Fibroblast of the conjunctiva (primary cell): ENCODE results near the gene ZNF536.
"Not testable (repeated sequence)": the region's sequence is repeated elsewhere in the genome, so short reads cannot be mapped to it uniquely, and the experiment has no call there.

ENCODE experiments used
- DNase-seq: peaks from one replicate; pipeline ENCODE4 v3.0.0-alpha.2; 2010; ENCODE audit warnings: low read depth

Gene ZNF536

GRCh38 chr19:30388819-30389218, 16.6 kb downstream of the ZNF536 start:
- DNase-seq: no peak

DNA sequence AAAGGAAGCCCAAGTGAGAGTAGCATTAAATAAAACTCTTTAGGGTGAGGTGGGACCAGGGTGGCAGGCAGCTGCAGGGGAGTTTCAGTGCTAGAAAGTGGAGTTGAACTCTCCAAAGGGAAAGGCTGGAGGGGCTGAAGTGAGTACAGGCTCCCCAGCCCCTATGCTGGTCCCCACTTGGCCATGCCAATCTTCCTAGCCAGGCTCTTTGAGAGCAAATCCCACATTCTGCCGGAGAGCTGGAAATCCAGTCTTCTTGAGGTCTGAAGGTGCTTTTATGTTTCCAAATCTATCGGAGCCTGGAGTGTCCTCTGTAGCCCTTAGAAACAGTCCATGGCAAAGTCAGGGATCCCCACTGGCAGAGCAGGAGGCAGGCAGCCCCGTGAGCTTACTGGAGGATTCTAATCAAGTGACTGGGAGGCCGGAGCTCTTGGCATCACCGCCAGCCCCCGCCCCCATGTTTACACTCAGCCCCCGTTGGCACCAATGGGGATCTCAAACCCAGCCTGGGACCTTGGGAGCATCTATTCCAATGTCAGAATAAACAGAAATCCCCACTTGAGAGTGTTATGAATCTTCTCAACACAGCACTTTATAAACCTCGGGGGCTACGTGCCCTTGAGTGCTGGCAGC, 18.3 kb downstream of the ZNF536 start:
- no peak for DNase-seq

GRCh38 chr19:30391052-30391451, 18.9 kb downstream of the ZNF536 start:
- no peak for DNase-seq

DNA sequence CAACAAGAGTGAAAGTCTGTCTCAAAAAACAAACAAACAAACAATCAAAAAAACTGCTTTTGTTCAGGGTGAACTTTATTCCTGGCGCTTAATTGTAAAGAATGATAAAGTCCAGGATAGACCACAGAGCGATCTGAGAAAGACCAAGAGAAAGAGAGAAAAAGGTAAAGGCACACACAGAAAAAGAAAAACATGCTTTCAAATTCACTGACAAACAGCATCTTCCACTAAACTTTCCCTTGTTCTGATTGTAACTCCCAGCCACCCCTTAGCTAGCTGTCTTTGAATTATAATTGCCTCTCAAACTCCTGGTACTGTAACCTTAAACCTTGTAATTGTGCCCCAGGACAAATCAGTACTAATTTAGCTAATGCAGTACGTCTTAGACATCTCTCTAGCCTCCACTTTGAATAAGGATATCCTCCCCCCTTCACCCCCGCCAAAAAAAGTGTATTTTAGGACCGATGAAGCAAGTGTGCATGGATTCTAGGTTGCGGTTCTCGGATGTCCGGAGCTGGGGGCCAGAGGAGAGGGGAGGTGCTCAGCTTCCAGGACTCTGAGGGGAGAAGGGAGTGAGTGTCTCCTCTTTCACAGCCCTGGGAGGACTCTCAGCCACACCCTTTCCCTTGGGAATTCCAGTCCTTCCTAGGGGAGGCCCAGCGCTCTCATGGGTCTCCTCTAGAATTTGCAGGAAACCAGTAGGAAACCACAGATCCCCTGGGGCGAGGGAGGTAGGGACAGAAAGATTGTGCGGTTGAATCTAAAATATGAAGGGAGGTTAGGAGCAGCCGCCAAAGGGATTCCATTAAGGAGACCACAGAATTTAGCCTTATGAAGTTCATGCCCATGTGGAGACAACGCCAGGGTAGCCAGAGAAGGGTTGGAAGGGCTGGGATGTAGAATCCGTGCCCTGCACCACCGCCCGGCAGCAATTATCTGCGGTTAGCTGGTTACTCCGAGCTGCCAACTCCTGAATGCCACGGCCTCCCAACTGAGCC, 19.7 kb downstream of the ZNF536 start:
- DNase-seq: no peak

- no peak for DNase-seq
These were observed 20.9 kb downstream of the ZNF536 start for GRCh38 chr19:30393046-30393445.

DNA sequence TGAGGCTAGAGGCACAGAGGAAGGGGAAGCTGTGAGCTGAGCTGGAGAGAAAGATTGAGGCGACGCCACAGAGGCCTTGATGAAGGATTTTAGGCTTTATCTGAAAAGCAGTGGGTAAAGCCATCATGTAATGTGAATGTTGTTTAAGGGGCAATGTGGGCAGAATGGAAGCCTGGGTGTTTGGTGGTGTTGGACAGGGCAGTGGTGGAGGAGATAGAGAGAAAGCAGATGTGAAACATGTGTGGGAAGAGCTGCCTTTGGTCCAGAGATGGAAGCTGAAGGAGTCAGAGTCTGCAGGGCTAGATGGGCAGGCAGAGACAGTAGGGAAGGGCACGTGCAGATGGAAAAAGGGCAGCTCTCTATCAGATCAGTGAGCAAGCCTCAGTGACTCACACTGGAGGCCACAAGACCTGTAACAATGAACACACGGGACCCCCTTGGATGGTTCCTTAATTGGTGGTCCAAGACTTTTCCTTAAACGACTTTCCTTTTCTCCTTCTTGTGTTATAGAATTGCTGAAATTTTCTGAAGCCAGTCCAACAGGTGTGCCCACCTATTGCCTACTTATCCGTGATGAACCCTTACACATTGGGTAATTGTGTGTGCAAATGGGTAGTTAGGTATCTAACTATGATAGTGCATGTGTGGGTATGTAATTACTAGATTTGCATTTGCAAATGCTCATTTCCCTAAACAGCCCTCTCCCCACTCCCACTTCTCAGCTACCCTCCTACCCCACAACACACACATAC, 21.7 kb downstream of the ZNF536 start:
- DNase-seq: no peak

DNA sequence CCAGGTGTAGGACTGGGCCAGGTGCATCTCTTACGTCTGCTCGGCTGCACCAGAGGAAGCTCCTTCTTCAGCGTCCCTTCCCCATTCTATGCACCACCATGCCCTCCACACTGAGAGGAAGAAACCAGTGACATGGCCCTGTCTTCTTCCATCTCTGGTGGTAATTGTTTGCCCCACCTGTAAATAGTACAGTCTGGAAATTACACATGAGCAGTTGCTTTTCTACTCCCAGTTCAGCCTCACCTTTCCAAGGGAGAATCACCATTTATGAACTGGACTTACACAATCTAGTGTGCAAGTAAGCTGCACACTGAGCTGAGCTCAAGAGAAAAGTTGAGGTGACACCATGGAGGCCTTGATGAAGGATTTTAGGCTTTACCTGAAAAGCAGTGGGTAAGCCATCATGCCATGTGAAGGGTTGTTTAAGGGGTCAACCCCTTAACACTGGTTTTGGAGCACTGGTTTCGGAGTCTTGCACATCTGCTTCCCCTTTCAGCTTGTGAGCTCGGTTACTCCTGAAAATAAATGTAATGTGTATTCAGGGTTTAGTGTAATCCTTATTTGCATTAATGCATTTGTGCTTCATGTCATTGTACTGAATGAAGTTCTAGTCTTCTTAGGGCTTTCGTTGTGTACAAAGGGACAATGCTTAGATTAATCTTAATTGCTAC, 22.4 kb downstream of the ZNF536 start:
- DNase-seq: no peak

DNA sequence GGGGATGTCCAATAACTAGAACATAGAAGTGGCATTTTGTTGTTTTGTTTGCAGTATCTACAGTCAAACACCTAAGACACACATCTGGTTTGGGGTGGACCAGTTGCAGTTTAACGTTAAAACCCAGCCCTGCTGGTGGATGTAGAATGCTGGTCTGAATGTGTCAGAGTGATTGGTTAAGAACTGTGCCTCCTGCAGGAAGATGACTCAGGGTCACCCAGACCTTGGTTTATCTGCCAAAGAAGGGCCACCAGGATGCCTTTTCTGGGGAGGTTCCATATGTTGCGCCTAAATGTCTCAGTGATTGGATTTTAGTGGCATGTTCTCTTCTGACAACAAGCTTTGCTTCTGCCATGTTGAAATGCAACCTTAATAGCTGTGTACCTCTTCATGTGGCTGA, 23.1 kb downstream of the ZNF536 start:
- DNase-seq: no peak

- DNase-seq: not testable (repeated sequence)
These were observed 26.4 kb downstream of the ZNF536 start for GRCh38 chr19:30398539-30398938.

DNA sequence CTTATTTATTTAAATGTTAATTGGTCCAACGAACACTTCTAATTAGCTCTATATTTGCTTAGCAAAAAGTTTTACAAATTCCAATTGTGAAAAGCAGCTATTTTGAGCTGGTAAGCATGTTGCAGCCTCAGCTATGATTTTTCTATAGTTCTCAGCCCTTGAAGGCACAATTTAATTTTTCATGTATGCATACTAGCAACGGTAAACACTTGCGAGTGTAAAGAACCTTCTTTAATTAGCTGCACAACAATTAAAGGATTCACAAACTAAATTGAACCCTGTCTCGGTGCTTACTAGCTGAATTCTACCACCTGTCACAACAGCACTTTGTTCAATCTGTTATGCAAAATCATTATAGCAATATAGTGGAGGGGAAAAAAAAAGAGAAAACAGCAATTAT, 29.8 kb downstream of the ZNF536 start:
- DNase-seq: no peak

DNA sequence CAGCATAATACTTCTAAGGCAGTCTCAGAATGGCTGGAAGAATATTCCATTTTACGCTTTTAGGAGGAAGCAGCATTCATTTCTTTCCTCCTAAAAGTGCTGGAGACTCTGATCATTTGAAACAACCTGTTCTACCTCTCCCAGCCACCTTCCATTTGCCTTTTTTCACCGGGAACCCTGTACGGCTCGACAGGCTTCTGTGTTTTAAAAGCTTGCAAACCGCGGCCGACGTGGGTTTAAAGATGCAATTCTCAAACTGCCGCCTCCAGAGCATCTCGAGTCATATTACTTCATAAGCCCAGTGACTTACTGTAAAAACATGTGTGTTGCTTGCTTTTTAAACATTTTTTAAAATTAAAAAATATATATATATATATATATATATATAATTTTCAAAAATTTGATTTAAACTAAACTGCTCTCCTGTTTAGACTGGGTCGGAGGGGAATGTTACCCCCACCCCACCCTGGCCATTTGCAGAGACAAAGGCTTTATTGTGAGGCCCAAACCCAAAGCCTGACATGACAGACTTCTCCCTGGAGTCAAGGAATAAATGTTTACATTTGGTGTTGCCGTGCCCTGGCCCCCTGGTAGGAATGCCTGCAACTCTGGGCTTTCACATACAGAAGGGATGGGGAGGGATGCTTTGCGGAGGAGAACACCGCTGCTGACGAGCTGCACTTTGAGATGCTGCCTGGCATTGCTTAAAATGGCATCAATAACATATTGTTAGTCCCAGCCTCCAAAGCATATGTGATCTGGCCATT, 30.4 kb downstream of the ZNF536 start:
- no peak for DNase-seq

DNA sequence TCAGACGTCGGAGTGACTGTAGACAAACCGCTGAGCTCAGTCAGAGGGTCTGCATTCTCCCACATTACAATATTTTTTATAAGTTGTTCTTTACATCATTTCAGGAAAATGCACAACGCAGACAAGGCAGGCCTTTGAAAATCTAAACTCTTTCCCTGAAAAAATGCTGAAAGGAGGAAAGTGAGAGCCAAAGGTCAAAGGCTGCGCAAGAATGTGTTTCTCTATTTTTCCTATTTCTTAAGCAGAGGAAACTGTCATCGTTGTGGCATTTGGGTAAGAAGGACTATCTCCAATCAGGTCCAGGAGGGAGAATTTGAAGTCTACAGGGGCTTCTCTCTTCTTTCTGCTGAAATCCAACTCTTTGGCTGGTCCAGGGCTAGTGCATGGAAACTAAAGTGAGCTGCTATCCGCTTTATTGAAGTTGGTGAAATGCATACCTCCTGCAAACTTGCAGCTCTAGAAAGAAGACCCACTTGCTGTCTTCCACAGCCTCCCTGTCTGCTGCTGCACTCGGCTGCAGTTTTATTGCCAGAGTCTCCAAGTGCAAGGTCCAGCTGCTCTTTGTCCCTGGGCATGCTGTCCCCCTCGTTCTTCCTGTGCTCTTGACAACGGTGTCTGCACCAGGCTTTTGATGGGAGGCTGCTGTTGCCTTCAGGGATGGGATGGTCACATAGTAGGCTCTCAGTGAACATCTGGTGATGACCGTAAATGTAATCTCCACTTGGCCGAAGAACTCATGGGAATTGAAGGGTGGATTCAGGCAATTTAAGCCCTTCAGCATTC, 31.2 kb downstream of the ZNF536 start:
- no peak for DNase-seq

GRCh38 chr19:30406220-30407067, 34.3 kb downstream of the ZNF536 start:
- DNase-seq: no peak

DNA sequence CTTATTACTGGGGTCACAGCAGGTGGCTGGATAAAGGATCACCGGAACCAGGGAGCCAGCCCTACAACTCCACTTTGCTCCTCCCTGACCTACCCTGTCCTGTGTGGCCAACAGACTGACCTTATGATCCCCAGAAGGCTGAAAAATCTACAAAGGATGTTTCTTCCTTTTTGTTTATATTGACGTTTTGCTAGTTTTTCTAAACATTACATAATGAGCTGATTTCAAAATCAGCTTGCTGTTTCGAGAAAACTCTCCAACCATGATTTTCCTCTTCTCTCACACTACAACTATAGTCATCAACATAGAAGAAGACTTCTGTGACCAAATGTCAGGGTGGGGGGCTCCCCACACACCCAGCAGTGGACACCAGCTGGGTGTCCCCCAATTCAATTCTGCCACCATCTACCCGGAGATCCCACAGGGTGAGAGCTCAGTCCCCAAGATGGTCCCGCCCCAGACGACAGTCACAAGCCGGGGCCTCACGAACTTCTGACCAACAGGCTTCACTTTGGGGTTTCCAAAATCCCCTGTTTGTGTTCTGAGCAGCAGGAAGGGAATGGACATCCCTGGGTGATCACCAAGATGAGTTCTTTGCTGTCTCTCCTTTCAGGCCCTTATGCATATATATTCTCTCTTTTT, 35.0 kb downstream of the ZNF536 start:
- no peak for DNase-seq

DNA sequence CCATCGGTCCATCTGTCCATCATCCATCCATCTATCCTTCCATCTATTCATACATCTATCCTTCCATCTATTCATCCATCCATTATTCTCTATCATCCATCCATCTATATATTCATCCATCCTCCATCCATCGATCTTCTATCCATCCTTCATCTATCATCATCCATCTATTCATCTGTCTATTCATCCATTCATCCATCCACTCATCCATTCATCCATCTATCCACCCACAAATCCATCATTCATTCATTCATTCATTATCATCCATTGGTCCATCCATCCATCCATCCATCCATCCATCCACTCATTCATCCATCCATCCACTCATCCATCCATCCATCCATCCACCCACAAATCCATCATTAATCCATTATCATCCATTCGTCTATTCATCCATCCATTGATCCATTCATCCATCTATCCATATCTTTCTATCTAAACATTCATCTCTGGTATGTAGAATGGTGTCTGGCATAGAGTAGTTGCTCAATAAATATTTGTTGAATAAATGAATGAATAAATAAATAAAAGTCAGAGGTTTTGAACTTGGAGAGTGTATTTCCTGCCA, 36.6 kb downstream of the ZNF536 start:
- DNase-seq: no peak

- no peak for DNase-seq
These were observed 39.5 kb downstream of the ZNF536 start for GRCh38 chr19:30411714-30412113.

DNA sequence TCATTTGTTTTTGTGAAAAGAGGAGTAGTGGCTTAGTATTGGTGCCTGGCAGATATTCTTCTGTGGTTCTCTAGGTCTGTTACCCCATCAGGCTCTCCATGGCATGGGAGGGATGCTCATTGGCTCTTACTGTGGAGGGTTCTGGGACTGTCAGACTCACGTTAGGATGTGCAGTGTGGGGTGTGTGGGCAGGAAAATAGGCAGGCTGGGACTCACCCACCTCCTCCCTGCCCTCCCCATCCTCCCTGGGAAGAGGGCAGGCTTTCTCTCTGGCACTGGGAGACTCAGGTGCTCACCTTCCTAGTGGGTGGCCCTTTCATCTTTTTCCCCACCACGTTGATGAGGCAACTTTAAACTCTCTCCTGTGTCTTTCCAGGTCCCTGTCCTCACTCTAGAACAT, 44.2 kb downstream of the ZNF536 start:
- no peak for DNase-seq

GRCh38 chr19:30417166-30417565, 45.0 kb downstream of the ZNF536 start:
- not testable (repeated sequence) for DNase-seq
